ENCODE data around the gene NCKAP5.

Gene NCKAP5

GRCh38 chr2:132667706-132668105 is 900.6 kb downstream of the NCKAP5 start:
- DNase-seq (ENCODE audit: low spot score) = no peak

- DNase-seq (ENCODE audit: low spot score) = no peak
Measured at GRCh38 chr2:132665401-132666140, 902.7 kb downstream of the NCKAP5 start.

- DNase-seq (ENCODE audit: low spot score) = no peak
Measured at GRCh38 chr2:132664096-132664495, 904.2 kb downstream of the NCKAP5 start.

GRCh38 chr2:132662732-132663131 is 905.5 kb downstream of the NCKAP5 start:
- DNase-seq (ENCODE audit: low spot score) = no peak

GRCh38 chr2:132659331-132659730 is 908.9 kb downstream of the NCKAP5 start:
- DNase-seq (ENCODE audit: low spot score) = no peak

GRCh38 chr2:132656266-132656975 is 911.8 kb downstream of the NCKAP5 start:
- DNase-seq (ENCODE audit: low spot score) = no peak

GRCh38 chr2:132654968-132655367 is 913.3 kb downstream of the NCKAP5 start:
- DNase-seq (ENCODE audit: low spot score) = no peak

- no peak for DNase-seq (ENCODE audit: low spot score)
Measured at GRCh38 chr2:132654335-132654734, 913.9 kb downstream of the NCKAP5 start.

GRCh38 chr2:132652474-132652873 is 915.8 kb downstream of the NCKAP5 start:
- DNase-seq (ENCODE audit: low spot score) = no peak

- DNase-seq (ENCODE audit: low spot score) = peak; percentile 36
Measured at GRCh38 chr2:132651115-132652045, 916.9 kb downstream of the NCKAP5 start.

- no peak for DNase-seq (ENCODE audit: low spot score)
Measured at GRCh38 chr2:132646540-132647108, 921.6 kb downstream of the NCKAP5 start.

- DNase-seq (ENCODE audit: low spot score) = no peak
Measured at GRCh38 chr2:132645722-132646539, 922.3 kb downstream of the NCKAP5 start.

GRCh38 chr2:132645176-132645575 is 923.1 kb downstream of the NCKAP5 start:
- no peak for DNase-seq (ENCODE audit: low spot score)

- DNase-seq (ENCODE audit: low spot score) = no peak
Measured at GRCh38 chr2:132642415-132642814, 925.8 kb downstream of the NCKAP5 start.

GRCh38 chr2:132641819-132642218 is 926.4 kb downstream of the NCKAP5 start:
- DNase-seq (ENCODE audit: low spot score) = no peak

GRCh38 chr2:132640116-132640515 is 928.1 kb downstream of the NCKAP5 start:
- no peak for DNase-seq (ENCODE audit: low spot score)

GRCh38 chr2:132638313-132639040 is 929.8 kb downstream of the NCKAP5 start:
- DNase-seq (ENCODE audit: low spot score) = no peak

- no peak for DNase-seq (ENCODE audit: low spot score)
Measured at GRCh38 chr2:132636346-132636745, 931.9 kb downstream of the NCKAP5 start.

- DNase-seq (ENCODE audit: low spot score) = no peak
Measured at GRCh38 chr2:132633635-132634034, 934.6 kb downstream of the NCKAP5 start.

- peak; percentile 43 for DNase-seq (ENCODE audit: low spot score)
Measured at GRCh38 chr2:132632000-132632649, 936.1 kb downstream of the NCKAP5 start.
